ENCODE data around the gene SHE. TPM values are rescaled to one million over a fixed set of nuclear protein-coding genes. Genes with fewer than 3 reads are reported as not detected.

The SHE gene
- total RNA-seq, 1 donor from 2014 or later: under 0.01 TPM

GRCh38 chr1:154529308-154529707 is 27.1 kb upstream of the SHE start:
- no peak overlapping the region for H3K4me3 ChIP-seq (ENCODE audit: low read depth, low read length)
- TF ChIP-seq CTCF (conservative IDR thresholded peaks at IDR 0.05; ENCODE audit: low read depth, low read length): no peak
- DNase-seq (ENCODE audit: low read depth): no peak

- no peak for TF ChIP-seq CTCF (conservative IDR thresholded peaks at IDR 0.05; ENCODE audit: low read depth, low read length)
Measured at GRCh38 chr1:154527192-154527591, 25.0 kb upstream of the SHE start.

GRCh38 chr1:154524881-154525280 is 22.7 kb upstream of the SHE start:
- no peak for TF ChIP-seq CTCF (conservative IDR thresholded peaks at IDR 0.05; ENCODE audit: low read depth, low read length)
- H3K4me3 ChIP-seq (ENCODE audit: low read depth, low read length): no peak overlapping the region
- no peak for DNase-seq (ENCODE audit: low read depth)

More at GRCh38 chr1:154527192-154527591, 25.0 kb upstream of the SHE start:
- no peak for DNase-seq (ENCODE audit: low read depth)
- no peak overlapping the region for H3K4me3 ChIP-seq (ENCODE audit: low read depth, low read length)

- TF ChIP-seq CTCF (conservative IDR thresholded peaks at IDR 0.05; ENCODE audit: low read depth, low read length): no peak
- DNase-seq (ENCODE audit: low read depth): no peak
Measured at GRCh38 chr1:154521695-154522094, 19.5 kb upstream of the SHE start.

GRCh38 chr1:154520333-154520732 is 18.1 kb upstream of the SHE start:
- no peak for DNase-seq (ENCODE audit: low read depth)
- no peak for TF ChIP-seq CTCF (conservative IDR thresholded peaks at IDR 0.05; ENCODE audit: low read depth, low read length)
- H3K4me3 ChIP-seq (ENCODE audit: low read depth, low read length): no peak overlapping the region

More at GRCh38 chr1:154521695-154522094, 19.5 kb upstream of the SHE start:
- H3K4me3 ChIP-seq (ENCODE audit: low read depth, low read length): no peak overlapping the region

GRCh38 chr1:154519591-154519991 is 17.4 kb upstream of the SHE start:
- TF ChIP-seq CTCF (conservative IDR thresholded peaks at IDR 0.05; ENCODE audit: low read depth, low read length): no peak
- DNase-seq (ENCODE audit: low read depth): no peak
- no peak overlapping the region for H3K4me3 ChIP-seq (ENCODE audit: low read depth, low read length)

- no peak overlapping the region for H3K4me3 ChIP-seq (ENCODE audit: low read depth, low read length)
- DNase-seq (ENCODE audit: low read depth): no peak
- TF ChIP-seq CTCF (conservative IDR thresholded peaks at IDR 0.05; ENCODE audit: low read depth, low read length): no peak
Measured at GRCh38 chr1:154517661-154518060, 15.4 kb upstream of the SHE start.
